T-cell (primary cell): ENCODE measurements around the gene STARD7. TPM values are rescaled to one million over a fixed set of nuclear protein-coding genes. Genes with fewer than 3 reads are reported as not detected.
A peak's percentile ranks its signal among the peaks of the same experiment; 100 is the strongest.

Experiments used
- ATAC-seq, 4 experiments: fragments of 200-7000 bp in 3 of 4; fragments of 150-1000 bp in 1 of 4; cut with Tn5 transposase; replicated peaks in 1 of 4; 1 replicate in 3 of 4; 2 replicates in 1 of 4; pipeline ENCODE4 v1.10.0; 2021; ENCODE audit warnings: moderate library complexity in 3 of 4, mild to moderate bottlenecking in 2 of 4, moderate number of reproducible peaks in 1 of 4
- CTCF ChIA-PET, 2 donors: fragments of 300-600 bp; sonication (Branson Sonifier 250); formaldehyde crosslinking; loops; one replicate each; lab custom pipeline; 2022; ENCODE audit warnings: antibody characterized with exemption in 2 of 2; lab: Charles Lee
- POLR2A ChIA-PET, 2 donors: fragments of 300-600 bp; sonication (Branson Sonifier 250); formaldehyde crosslinking; loops; one replicate each; lab custom pipeline; 2022; ENCODE audit warnings: antibody characterized with exemption in 2 of 2; lab: Charles Lee
- DNase-seq, 35 experiments: peaks; one replicate each; pipeline versions ENCODE4 v3.0.0 to v3.0.0-alpha.2; 2013 to 2023
- H3K27ac ChIP-seq: one replicate; pipeline ENCODE4 v1.5.1; 2013; ENCODE audit warnings: low read length
- H3K27me3 ChIP-seq, 2 experiments: replicated peaks in 1 of 2; 1 replicate in 1 of 2; 2 replicates in 1 of 2; pipeline versions ENCODE4 v1.6.1 to v1.7.0; 2013; ENCODE audit warnings: low read length in 1 of 2, mixed read lengths in 1 of 2; ENCODE audit not compliant: control insufficient read depth in 2 of 2, insufficient read depth in 2 of 2; ENCODE audit errors: extremely low read depth in 1 of 2
- H3K36me3 ChIP-seq, 2 donors: 1 replicate in 1 of 2; 2 replicates in 1 of 2; pipeline versions ENCODE4 v1.6.1 to v1.7.0; 2013; ENCODE audit warnings: low read length in 1 of 2; ENCODE audit not compliant: control insufficient read depth in 2 of 2, insufficient read depth in 1 of 2; ENCODE audit errors: extremely low read depth in 1 of 2
- H3K4me1 ChIP-seq, 2 experiments: 1 replicate in 1 of 2; 2 replicates in 1 of 2; pipeline versions ENCODE4 v1.6.1 to v1.7.0; 2013; ENCODE audit warnings: low read length in 2 of 2, mixed read lengths in 1 of 2; ENCODE audit not compliant: insufficient read depth in 2 of 2, control insufficient read depth in 1 of 2; ENCODE audit errors: extremely low read depth in 1 of 2
- H3K4me3 ChIP-seq, 2 donors: 1 replicate in 1 of 2; 2 replicates in 1 of 2; pipeline versions ENCODE4 v1.5.1 to v1.7.0; 2013; ENCODE audit warnings: mild to moderate bottlenecking in 2 of 2, low read length in 1 of 2, moderate library complexity in 1 of 2; ENCODE audit not compliant: control insufficient read depth in 1 of 2; ENCODE audit errors: extremely low read depth in 1 of 2
- H3K9me3 ChIP-seq: 2 replicates; pipeline ENCODE4 v1.7.0; 2013
- H3K27ac Mint-ChIP-seq, 2 donors: one replicate each; pipeline ENCODE4 v1.8.0; 2020 to 2021; ENCODE audit warnings: mild to moderate bottlenecking in 2 of 2, mixed read lengths in 2 of 2
- H3K27me3 Mint-ChIP-seq, 2 donors: one replicate each; pipeline ENCODE4 v1.8.0; 2021 to 2022; ENCODE audit warnings: mixed read lengths in 2 of 2
- H3K36me3 Mint-ChIP-seq: one replicate; pipeline ENCODE4 v1.8.0; 2021; ENCODE audit warnings: mixed read lengths
- H3K4me1 Mint-ChIP-seq, 3 donors: one replicate each; pipeline ENCODE4 v1.8.0; 2020 to 2022; ENCODE audit warnings: mixed read lengths in 3 of 3, mild to moderate bottlenecking in 1 of 3
- H3K4me3 Mint-ChIP-seq, 3 donors: one replicate each; pipeline ENCODE4 v1.8.0; 2020 to 2022; ENCODE audit warnings: mild to moderate bottlenecking in 3 of 3, mixed read lengths in 3 of 3, moderate library complexity in 3 of 3
- H3K9me3 Mint-ChIP-seq, 3 donors: one replicate each; pipeline ENCODE4 v1.8.0; 2020 to 2022; ENCODE audit warnings: mixed read lengths in 3 of 3
- whole genome bisulfite sequencing: methylation state at CpG from one replicate; pipeline ENCODE4 v1.1.5; 2013; ENCODE audit warnings: missing lambda C conversion rate; ENCODE audit not compliant: insufficient coverage; 5-methylcytosine and 5-hydroxymethylcytosine counted together
- total RNA-seq, 35 experiments: library from RNA in 6 of 35; stranded (reverse) in 6 of 35; fragments of 120-200 nt in 1 of 35; gene quantifications; one replicate each; pipeline versions ENCODE4 v1.2.1 to v1.2.4 and lab custom pipeline; 2013 to 2026

Gene STARD7
- total RNA-seq, 5 donors from 2014 or later (not counting 1 experiment from before 2014, with no cell fraction given): 65.0 to 95.3 (median 84.4) TPM

GRCh38 chr2:96186562-96186961 is 22.1 kb downstream of the STARD7 start:
- no peaks in the 10 kb centered on the region for H3K9me3 Mint-ChIP-seq
- no peak overlapping the region for H3K27ac Mint-ChIP-seq
- ATAC-seq: no peak
- H3K27me3 Mint-ChIP-seq: no peaks in the 10 kb centered on the region
- 94% methylated on average over 2 of the region's 5 CpGs for WGBS
- H3K36me3 ChIP-seq: peaks cover 4 to 65% of the 10 kb centered on the region in 2 donors
- peaks cover 44% of the 10 kb centered on the region for H3K36me3 Mint-ChIP-seq
- no peaks in the 10 kb centered on the region for H3K27me3 ChIP-seq
- POLR2A ChIA-PET: no interaction called here
- H3K4me1 Mint-ChIP-seq: no peaks in the 10 kb centered on the region
- H3K27ac ChIP-seq: no peak overlapping the region
- no peak overlapping the region for H3K4me3 ChIP-seq
- CTCF ChIA-PET: no interaction called here
- DNase-seq: no peak
- H3K9me3 ChIP-seq: no peaks in the 10 kb centered on the region
- no peaks in the 10 kb centered on the region for H3K4me1 ChIP-seq
- no peak overlapping the region for H3K4me3 Mint-ChIP-seq

GRCh38 chr2:96185516-96185915 is 23.1 kb downstream of the STARD7 start:
- peaks cover 4 to 55% of the 10 kb centered on the region in 2 donors for H3K36me3 ChIP-seq
- peaks cover 3 to 6% (median 4%) of the 10 kb centered on the region in 3 donors for H3K4me1 Mint-ChIP-seq
- H3K9me3 Mint-ChIP-seq: no peaks in the 10 kb centered on the region
- WGBS: no CpG with 5 or more reads among the region's 1 CpG
- DNase-seq: no peak
- no peak overlapping the region for H3K4me3 Mint-ChIP-seq
- H3K27me3 ChIP-seq: no peaks in the 10 kb centered on the region
- CTCF ChIA-PET: interaction anchor here in 1 of 2 donors (0.7 kb wide), 2 partner anchors 23 to 93 kb away, joined by 3 to 4 read pairs; no protein-coding TSS in a partner anchor
- peaks cover 39% of the 10 kb centered on the region for H3K36me3 Mint-ChIP-seq
- peak overlapping the region in 1 of 2 donors; percentile 3 for H3K27ac Mint-ChIP-seq
- no peaks in the 10 kb centered on the region for H3K27me3 Mint-ChIP-seq
- POLR2A ChIA-PET: no interaction called here
- H3K27ac ChIP-seq: no peak overlapping the region
- no peak overlapping the region for H3K4me3 ChIP-seq
- H3K9me3 ChIP-seq: no peaks in the 10 kb centered on the region
- ATAC-seq: no peak
- H3K4me1 ChIP-seq: no peaks in the 10 kb centered on the region

GRCh38 chr2:96184989-96185388 is 23.6 kb downstream of the STARD7 start:
- H3K36me3 Mint-ChIP-seq: peaks cover 39% of the 10 kb centered on the region
- ChIA-PET CTCF (interaction anchor here in 1 of 2 donors (0.7 kb wide), 1 partner anchor 92 kb away, joined by 3 read pairs; no protein-coding TSS in a partner anchor), POLR2A (no interaction called here)
- peaks cover 4 to 49% of the 10 kb centered on the region in 2 donors for H3K36me3 ChIP-seq
- H3K9me3 Mint-ChIP-seq: no peaks in the 10 kb centered on the region
- no peak overlapping the region for H3K27ac Mint-ChIP-seq
- no peaks in the 10 kb centered on the region for H3K9me3 ChIP-seq
- peaks cover 0 to 4% of the 10 kb centered on the region in 2 experiments for H3K4me1 ChIP-seq
- H3K27ac ChIP-seq: no peak overlapping the region
- no peaks in the 10 kb centered on the region for H3K27me3 Mint-ChIP-seq
- H3K4me3 Mint-ChIP-seq: no peak overlapping the region
- H3K4me1 Mint-ChIP-seq: peaks cover 5 to 9% (median 5%) of the 10 kb centered on the region in 3 donors
- no peaks in the 10 kb centered on the region for H3K27me3 ChIP-seq
- no peak overlapping the region for H3K4me3 ChIP-seq
- no CpG with 5 or more reads among the region's 8 CpGs for WGBS
- no peak for ATAC-seq
- no peak for DNase-seq

- H3K9me3 ChIP-seq: no peaks in the 10 kb centered on the region
- Mint-ChIP-seq H3K4me3 (no peak overlapping the region), H3K4me1 (peaks cover 5 to 13% (median 5%) of the 10 kb centered on the region in 3 donors), H3K9me3 (no peaks in the 10 kb centered on the region), H3K27ac (peak overlapping the region in 1 of 2 donors; percentile 48), H3K36me3 (peaks cover 37% of the 10 kb centered on the region), H3K27me3 (no peaks in the 10 kb centered on the region)
- CTCF ChIA-PET: no interaction called here
- POLR2A ChIA-PET: no interaction called here
- DNase-seq: no peak
- H3K27ac ChIP-seq: no peak overlapping the region
- H3K4me1 ChIP-seq: peaks cover 0 to 7% of the 10 kb centered on the region in 2 experiments
- 100% methylated on average over 7 of the region's 8 CpGs for WGBS
- no peaks in the 10 kb centered on the region for H3K27me3 ChIP-seq
- ATAC-seq: no peak
- no peak overlapping the region for H3K4me3 ChIP-seq
- H3K36me3 ChIP-seq: peaks cover 4 to 43% of the 10 kb centered on the region in 2 donors
Measured at GRCh38 chr2:96184188-96184587, 24.4 kb downstream of the STARD7 start.

- Histone ChIP-seq H3K27ac (no peak overlapping the region), H3K9me3 (no peaks in the 10 kb centered on the region), H3K4me1 (peaks cover 0 to 7% of the 10 kb centered on the region in 2 experiments), H3K27me3 (no peaks in the 10 kb centered on the region), H3K4me3 (no peak overlapping the region), H3K36me3 (peaks cover 4 to 25% of the 10 kb centered on the region in 2 donors)
- H3K9me3 Mint-ChIP-seq: no peaks in the 10 kb centered on the region
- peaks cover 25% of the 10 kb centered on the region for H3K36me3 Mint-ChIP-seq
- ChIA-PET CTCF (interaction anchor here in 1 of 2 donors (1.7 kb wide), 1 partner anchor 43 kb away, joined by 4 read pairs; the partner anchor contains the start of gene ASTL), POLR2A (no interaction called here)
- H3K4me1 Mint-ChIP-seq: peaks cover 5 to 13% (median 5%) of the 10 kb centered on the region in 3 donors
- ATAC-seq: no peak
- H3K27ac Mint-ChIP-seq: peak overlapping the region in 1 of 2 donors; percentile 45
- H3K27me3 Mint-ChIP-seq: no peaks in the 10 kb centered on the region
- WGBS: no CpG with 5 or more reads among the region's 5 CpGs
- H3K4me3 Mint-ChIP-seq: no peak overlapping the region
- DNase-seq: no peak
Measured at GRCh38 chr2:96181529-96181928, 27.1 kb downstream of the STARD7 start.

- peaks cover 0 to 15% of the 10 kb centered on the region in 2 donors for H3K36me3 ChIP-seq
- ChIA-PET POLR2A (interaction anchor here (0.6 to 0.8 kb wide), 2 partner anchors 50 to 66 kb away, joined by 3 read pairs; no protein-coding TSS in a partner anchor), CTCF (interaction anchor here (0.6 to 1.7 kb wide), 5 partner anchors 23 to 43 kb away, joined by 3 to 4 read pairs (median 4); partner anchors contain the start of gene ASTL (in 2 of the 2))
- no peak overlapping the region for H3K27ac ChIP-seq
- no peaks in the 10 kb centered on the region for H3K9me3 ChIP-seq
- Mint-ChIP-seq H3K27me3 (no peaks in the 10 kb centered on the region), H3K4me1 (peaks cover 5 to 13% (median 5%) of the 10 kb centered on the region in 3 donors), H3K9me3 (no peaks in the 10 kb centered on the region), H3K4me3 (no peak overlapping the region), H3K36me3 (peaks cover 17% of the 10 kb centered on the region), H3K27ac (no peak overlapping the region)
- ATAC-seq (peak in 1 of 4 experiments; percentile 40), DNase-seq (peak in 1 of 35 experiments; percentile 21)
- no peaks in the 10 kb centered on the region for H3K27me3 ChIP-seq
- peaks cover 0 to 7% of the 10 kb centered on the region in 2 experiments for H3K4me1 ChIP-seq
- no peak overlapping the region for H3K4me3 ChIP-seq
Measured at GRCh38 chr2:96180521-96180920, 28.1 kb downstream of the STARD7 start.
